Erythroblast (primary cell): ENCODE results near the gene ZFR.
"Not testable (repeated sequence)": the region's sequence is repeated elsewhere in the genome, so short reads cannot be mapped to it uniquely, and the experiment has no call there.

Experiments used
- DNase-seq, 2 experiments: peaks; one replicate each; lab custom pipeline; 2025; lab: John Stamatoyannopoulos, UW
- GATA1 ChIP-seq: IDR thresholded peaks from 2 replicates; pipeline ENCODE4 v1.6.1; 2011; ENCODE audit warnings: low read depth, mild to moderate bottlenecking, control low read depth, low read length, moderate library complexity
- POLR2A ChIP-seq: IDR thresholded peaks from 2 replicates; pipeline ENCODE4 v1.6.1; 2011; ENCODE audit warnings: mild to moderate bottlenecking, low read length

ZFR gene

DNA sequence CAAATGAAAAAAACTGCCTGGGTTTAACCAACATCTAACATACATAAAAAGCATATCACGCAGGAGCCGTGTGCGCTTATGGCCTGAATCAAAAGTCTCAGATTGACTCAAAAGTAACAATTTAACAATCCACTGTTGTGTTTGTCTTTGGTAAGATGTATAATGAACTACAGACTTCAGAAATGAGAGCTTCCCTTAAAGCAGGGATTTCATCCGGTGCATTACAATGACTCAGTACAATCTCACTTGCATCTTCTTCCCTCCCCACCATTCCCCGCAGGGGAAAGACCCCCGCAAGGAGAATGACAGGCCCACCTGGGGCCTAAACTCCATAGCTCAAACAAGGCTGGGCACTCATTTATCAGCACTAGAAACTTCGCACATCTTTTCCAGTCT lies 1.4 kb downstream of the ZFR start:
- DNase-seq: peak in 1 of 2 experiments; percentile 36
- no peak for TF ChIP-seq POLR2A

DNA sequence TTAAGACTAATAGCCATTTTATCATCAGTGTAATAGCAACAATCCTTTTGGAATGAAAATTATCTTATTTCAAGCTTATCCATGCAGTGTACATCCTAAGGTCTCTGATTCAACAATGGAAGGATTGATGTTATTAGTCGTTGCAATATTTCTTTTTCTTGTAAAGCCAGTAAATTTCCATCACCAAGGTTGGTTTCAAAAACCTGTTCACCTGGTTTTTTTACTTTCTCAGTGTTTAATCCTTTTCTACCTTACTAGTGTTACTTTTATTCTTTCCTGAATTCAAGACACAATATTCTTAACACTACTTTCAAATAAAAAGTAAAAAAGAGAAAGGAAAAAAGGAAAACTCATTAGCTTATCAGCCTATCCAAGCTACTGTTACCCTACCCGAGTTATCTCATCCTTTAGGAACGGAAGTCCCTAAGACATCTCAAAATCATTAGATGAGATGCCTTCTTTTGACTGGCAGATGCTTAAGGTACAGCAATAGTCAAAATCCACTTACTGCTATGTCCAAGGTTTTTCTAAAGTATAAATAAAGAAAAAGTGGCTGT lies 5.4 kb downstream of the ZFR start:
- no peak for TF ChIP-seq POLR2A
- no peak for TF ChIP-seq GATA1
- no peak for DNase-seq

DNA sequence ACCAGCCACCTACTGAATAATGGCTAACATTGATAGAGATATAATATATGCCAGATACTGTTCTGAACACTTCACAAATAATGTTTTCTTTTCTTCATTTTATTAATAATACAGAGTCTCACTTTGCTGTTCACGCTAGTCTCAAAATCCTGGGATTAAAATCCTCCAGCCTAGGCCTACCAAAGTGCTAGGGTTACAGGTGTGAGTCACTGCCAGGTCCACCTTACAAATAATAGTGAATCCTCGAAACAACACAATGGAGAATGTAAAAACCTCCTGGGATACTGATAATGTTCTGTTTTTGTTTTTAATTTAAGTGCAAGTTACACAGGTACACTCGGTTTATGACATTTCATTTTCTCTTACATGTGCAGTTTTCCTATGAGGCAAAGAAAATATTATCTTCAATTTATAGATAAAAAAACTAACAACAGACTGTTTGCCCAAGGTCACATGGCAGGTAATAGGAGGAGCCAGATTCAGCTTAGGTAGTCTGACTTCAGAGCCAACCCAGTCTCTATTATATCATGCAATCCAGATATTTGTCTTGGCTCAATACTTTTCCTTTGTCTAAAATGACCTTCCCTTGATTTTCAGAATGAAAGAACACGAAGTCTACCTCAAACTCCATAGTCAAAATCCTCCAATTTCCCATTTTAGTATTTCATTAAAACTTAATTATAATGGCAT lies 7.8 kb downstream of the ZFR start:
- no peak for DNase-seq
- TF ChIP-seq POLR2A (no peak), GATA1 (no peak)

DNA sequence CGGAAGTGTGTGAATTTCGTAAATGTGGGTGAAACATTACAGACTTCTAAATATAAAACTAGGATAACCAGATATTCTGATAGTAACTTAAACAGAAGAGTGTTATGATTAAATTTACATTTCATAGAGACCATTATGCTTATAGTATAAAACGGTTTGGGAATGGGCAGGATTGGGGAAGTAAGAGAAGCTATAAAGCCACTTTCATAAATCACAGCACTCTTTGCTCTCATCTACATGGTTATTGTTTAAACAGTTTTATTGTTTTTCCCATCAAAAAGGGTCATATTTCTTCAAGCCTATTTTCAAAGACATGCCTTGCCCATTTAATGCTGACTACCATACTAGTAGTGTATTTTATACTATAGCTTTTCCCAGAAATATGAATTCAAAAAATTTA lies 9.2 kb downstream of the ZFR start:
- no peak for TF ChIP-seq POLR2A
- TF ChIP-seq GATA1: no peak
- DNase-seq: no peak

GRCh38 chr5:32434221-32434620 lies 10.3 kb downstream of the ZFR start:
- TF ChIP-seq GATA1 (no peak), POLR2A (no peak)
- DNase-seq: no peak

DNA sequence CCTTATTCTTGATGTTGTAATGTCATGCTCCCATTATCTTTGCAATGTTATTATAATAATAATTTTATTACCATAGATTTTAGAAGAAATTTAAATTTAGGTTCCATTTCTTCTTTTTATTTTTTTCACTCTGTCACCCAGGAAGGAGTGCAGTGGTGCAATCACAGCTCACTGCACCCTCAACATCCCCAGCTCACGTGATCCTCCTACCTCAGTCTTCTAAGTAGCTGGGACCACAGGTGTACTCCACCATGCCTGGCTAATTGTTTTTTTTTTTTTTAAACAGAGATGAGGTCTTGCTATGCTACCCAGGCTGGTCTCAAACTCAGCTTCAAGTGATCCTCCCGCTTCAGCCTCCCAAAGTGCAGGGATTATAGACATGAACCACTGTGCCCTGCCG lies 11.9 kb downstream of the ZFR start:
- no peak for TF ChIP-seq POLR2A
- no peak for TF ChIP-seq GATA1
- DNase-seq: no peak

GRCh38 chr5:32430825-32431224 lies 13.7 kb downstream of the ZFR start:
- not testable (repeated sequence) for DNase-seq

DNA sequence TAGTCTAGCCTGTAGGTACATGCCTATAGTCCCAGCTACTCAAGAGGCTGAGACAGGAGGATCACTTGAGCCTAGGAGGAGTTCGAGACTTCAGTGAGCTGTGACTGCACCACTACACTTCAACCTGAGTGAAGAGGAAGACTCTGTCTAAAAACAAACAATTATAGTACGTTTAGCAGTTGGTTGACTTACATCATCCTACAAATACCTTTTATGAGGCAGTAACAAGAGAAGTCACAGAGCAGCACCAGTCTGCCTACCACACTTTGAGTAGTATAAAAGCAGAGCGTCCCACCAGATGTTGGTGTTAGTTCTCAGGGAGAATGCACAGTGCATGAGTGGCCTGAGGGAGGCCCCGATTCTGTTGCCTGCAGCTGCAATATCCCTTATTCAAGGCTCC lies 16.1 kb downstream of the ZFR start:
- TF ChIP-seq POLR2A: no peak
- no peak for TF ChIP-seq GATA1
- DNase-seq: no peak

DNA sequence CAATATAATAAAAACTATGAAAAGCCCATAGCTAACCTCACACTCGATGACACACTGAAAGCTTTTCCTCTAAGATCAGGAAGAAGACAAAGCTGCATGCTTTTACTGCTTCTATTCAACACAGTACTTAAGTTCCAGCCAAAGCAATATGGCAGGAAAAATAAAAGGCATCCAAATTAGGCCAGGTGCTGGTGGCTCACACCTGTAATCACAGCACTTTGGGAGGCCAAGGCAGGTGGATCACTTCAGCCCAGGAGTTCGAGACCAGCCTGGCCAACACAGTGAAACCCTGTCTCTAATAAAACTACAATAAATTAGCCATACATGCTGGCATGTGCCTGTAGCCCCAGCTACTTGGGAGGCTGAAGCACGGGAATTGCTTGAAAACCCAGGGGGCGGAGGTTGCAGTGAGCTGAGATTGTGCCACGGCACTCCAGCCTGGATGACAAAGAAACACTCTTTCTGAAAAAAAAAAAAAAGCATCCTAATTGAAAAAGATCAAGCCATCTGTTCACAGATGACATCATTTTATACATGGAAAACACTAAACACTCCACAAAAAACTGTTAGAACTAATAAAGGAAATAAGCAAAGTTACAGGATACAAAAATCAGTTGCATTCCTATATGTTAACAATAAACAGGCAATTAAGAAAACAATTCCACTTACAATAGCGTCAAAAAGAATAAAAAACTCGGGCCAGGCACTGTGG lies 17.9 kb downstream of the ZFR start:
- TF ChIP-seq GATA1 (no peak), POLR2A (no peak)

DNA sequence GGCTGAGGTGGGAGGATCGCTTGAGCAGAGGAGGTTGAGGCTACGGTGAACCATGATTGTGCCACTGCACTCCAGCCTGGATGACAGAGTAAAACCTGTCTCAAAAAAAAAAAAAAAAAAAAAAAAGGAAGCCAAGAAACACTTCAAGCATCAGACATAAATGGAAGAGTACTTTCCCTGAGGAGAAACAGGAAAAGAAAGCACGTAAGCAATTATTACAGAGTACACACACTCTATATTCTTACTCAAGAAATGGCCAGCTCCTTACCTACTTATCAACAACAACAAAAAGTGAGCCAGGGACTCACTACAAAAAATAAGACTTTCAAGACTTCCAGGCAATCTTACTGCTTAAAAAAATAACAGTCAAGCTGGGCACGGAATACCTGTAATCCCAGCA lies 21.8 kb downstream of the ZFR start:
- TF ChIP-seq GATA1: no peak
- no peak for DNase-seq

More for the DNA sequence above, 17.9 kb downstream of the ZFR start:
- DNase-seq: no peak

DNA sequence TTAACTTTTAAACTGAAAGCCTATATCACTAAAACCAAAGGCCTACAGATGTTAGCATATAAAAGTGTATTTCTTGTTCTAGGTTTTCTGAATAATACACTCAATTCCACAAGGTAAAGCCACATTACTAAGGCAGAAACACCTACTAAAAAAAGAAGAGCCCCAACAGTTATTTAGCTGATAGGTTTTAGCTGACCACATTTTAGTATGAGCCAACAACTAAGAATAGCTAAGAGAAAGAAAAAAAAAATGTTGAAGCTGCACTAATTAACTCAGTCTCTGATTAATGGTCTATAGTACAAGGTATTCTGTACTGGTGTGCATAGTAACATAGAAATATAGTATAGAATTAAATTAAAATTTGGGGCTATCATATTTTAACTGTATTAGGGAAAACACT lies 23.5 kb downstream of the ZFR start:
- DNase-seq: no peak
- TF ChIP-seq POLR2A (no peak), GATA1 (no peak)

DNA sequence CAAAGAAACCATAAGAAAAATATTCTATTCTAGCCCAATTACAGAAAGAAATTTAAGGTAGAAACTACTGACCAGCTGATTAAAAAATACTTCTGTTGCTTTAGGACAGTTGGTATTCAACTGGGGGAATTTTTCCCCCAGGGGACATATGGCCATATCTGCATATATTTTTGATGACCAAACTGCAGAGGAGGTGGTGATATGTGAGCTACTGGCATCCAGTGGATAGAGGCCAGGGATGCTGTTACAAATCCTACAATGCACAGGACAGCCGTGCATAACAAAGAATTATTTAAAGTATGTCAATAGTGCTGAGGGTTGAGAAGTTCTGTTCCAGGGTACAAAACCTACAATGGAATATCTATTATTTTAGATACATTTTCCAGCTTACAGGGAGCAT lies 24.0 kb downstream of the ZFR start:
- no peak for DNase-seq
- no peak for TF ChIP-seq POLR2A
- no peak for TF ChIP-seq GATA1

DNA sequence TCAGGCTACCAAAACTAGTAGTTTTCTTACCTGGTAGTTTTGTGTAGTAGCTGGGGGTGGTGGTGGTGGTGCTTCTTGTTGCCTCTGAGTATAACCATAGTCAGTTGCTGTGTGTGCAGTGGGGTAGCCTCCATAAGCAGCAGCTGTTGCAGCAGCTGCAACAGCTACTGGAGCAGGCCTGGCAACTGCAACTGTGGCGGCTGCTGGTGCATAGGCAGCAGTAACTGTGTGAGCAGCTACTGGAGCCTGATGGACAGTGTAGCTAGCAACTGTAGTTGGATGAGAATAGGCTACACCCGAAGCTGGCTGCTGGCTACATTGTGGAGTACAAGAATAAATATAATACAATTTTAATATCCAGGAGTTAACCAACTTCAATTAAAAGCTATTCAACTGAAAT lies 24.7 kb downstream of the ZFR start:
- TF ChIP-seq GATA1: no peak
- TF ChIP-seq POLR2A: no peak
- no peak for DNase-seq

GRCh38 chr5:32413466-32414263 lies 30.9 kb downstream of the ZFR start:
- DNase-seq: no peak
- TF ChIP-seq GATA1 (no peak), POLR2A (no peak)
